Stimulated activated naive B cell treated with anti-CD40 and anti-IgM and Interleukin-4, amounts not matched to agents 10 μg/mL and 1 μg/mL and 100 μg/mL, for 72 hours (primary cell): Measurements from ENCODE around the gene HSD17B12.
"Not testable (repeated sequence)": the region's sequence is repeated elsewhere in the genome, so short reads cannot be mapped to it uniquely, and the experiment has no call there.

Experiments
- ATAC-seq, 2 donors: fragments of 150-1000 bp; cut with Tn5 transposase; replicated peaks; 2 replicates each; pipeline ENCODE4 v1.10.0; 2021; ENCODE audit warnings: moderate library complexity in 1 of 2
- DNase-seq: peaks from one replicate; pipeline ENCODE4 v3.0.0; 2021
- H3K27ac Mint-ChIP-seq: one replicate; pipeline ENCODE4 v1.8.0; 2022; ENCODE audit warnings: mild to moderate bottlenecking, mixed read lengths
- H3K27me3 Mint-ChIP-seq, 2 donors: one replicate each; pipeline ENCODE4 v1.8.0; 2022; ENCODE audit warnings: mixed read lengths in 2 of 2
- H3K36me3 Mint-ChIP-seq, 2 donors: one replicate each; pipeline ENCODE4 v1.8.0; 2022; ENCODE audit warnings: mixed read lengths in 2 of 2, mild to moderate bottlenecking in 1 of 2
- H3K4me1 Mint-ChIP-seq, 2 donors: one replicate each; pipeline ENCODE4 v1.8.0; 2022; ENCODE audit warnings: mixed read lengths in 2 of 2, mild to moderate bottlenecking in 1 of 2
- H3K4me3 Mint-ChIP-seq, 2 donors: one replicate each; pipeline ENCODE4 v1.8.0; 2022; ENCODE audit warnings: mild to moderate bottlenecking in 2 of 2, mixed read lengths in 2 of 2, moderate library complexity in 1 of 2
- H3K9me3 Mint-ChIP-seq, 2 donors: one replicate each; pipeline ENCODE4 v1.8.0; 2022; ENCODE audit warnings: mixed read lengths in 2 of 2, mild to moderate bottlenecking in 1 of 2

The HSD17B12 gene

GRCh38 chr11:43738600-43739409 lies 58.3 kb downstream of the HSD17B12 start:
- no peak overlapping the region for H3K27ac Mint-ChIP-seq
- peak; percentile 24 to 42 for ATAC-seq
- H3K36me3 Mint-ChIP-seq, result peaks cover 50 to 57% of the 10 kb centered on the region in 2 donors
- no peak for DNase-seq
- H3K9me3 Mint-ChIP-seq, result peaks cover 14 to 22% of the 10 kb centered on the region in 2 donors
- H3K4me3 Mint-ChIP-seq, result no peak overlapping the region
- H3K4me1 Mint-ChIP-seq, result peaks cover 33 to 48% of the 10 kb centered on the region in 2 donors
- no peaks in the 10 kb centered on the region for H3K27me3 Mint-ChIP-seq

- Mint-ChIP-seq H3K27me3 (no peaks in the 10 kb centered on the region), H3K36me3 (peaks cover 35 to 53% of the 10 kb centered on the region in 2 donors), H3K9me3 (peaks cover 16 to 23% of the 10 kb centered on the region in 2 donors), H3K27ac (no peak overlapping the region), H3K4me3 (no peak overlapping the region), H3K4me1 (peaks cover 4 to 8% of the 10 kb centered on the region in 2 donors)
- DNase-seq, result no peak
- no peak for ATAC-seq
Observed at GRCh38 chr11:43746670-43747069, 66.1 kb downstream of the HSD17B12 start.

- ATAC-seq, result no peak
- peaks cover 16 to 23% of the 10 kb centered on the region in 2 donors for H3K9me3 Mint-ChIP-seq
- no peak overlapping the region for H3K4me3 Mint-ChIP-seq
- H3K36me3 Mint-ChIP-seq, result peaks cover 33 to 52% of the 10 kb centered on the region in 2 donors
- H3K4me1 Mint-ChIP-seq, result peaks cover 4 to 8% of the 10 kb centered on the region in 2 donors
- H3K27me3 Mint-ChIP-seq, result no peaks in the 10 kb centered on the region
- no peak for DNase-seq
- no peak overlapping the region for H3K27ac Mint-ChIP-seq
Observed at GRCh38 chr11:43747130-43747802, 66.7 kb downstream of the HSD17B12 start.

GRCh38 chr11:43748095-43748494 lies 67.6 kb downstream of the HSD17B12 start:
- Mint-ChIP-seq H3K27ac (no peak overlapping the region), H3K27me3 (no peaks in the 10 kb centered on the region), H3K4me1 (peaks cover 4 to 8% of the 10 kb centered on the region in 2 donors), H3K9me3 (peaks cover 16 to 23% of the 10 kb centered on the region in 2 donors), H3K4me3 (no peak overlapping the region), H3K36me3 (peaks cover 27 to 47% of the 10 kb centered on the region in 2 donors)
- ATAC-seq, result no peak
- DNase-seq, result no peak

- Mint-ChIP-seq H3K27me3 (no peaks in the 10 kb centered on the region), H3K36me3 (peaks cover 29 to 42% of the 10 kb centered on the region in 2 donors), H3K4me3 (no peak overlapping the region), H3K9me3 (peaks cover 9 to 12% of the 10 kb centered on the region in 2 donors), H3K4me1 (peaks cover 0 to 6% of the 10 kb centered on the region in 2 donors), H3K27ac (no peak overlapping the region)
- DNase-seq, result no peak
- ATAC-seq, result no peak
Observed at GRCh38 chr11:43751726-43752125, 71.2 kb downstream of the HSD17B12 start.

GRCh38 chr11:43756575-43756974 lies 76.0 kb downstream of the HSD17B12 start:
- Mint-ChIP-seq H3K9me3 (peaks cover 3 to 4% of the 10 kb centered on the region in 2 donors), H3K27me3 (no peaks in the 10 kb centered on the region), H3K4me1 (peaks cover 0 to 2% of the 10 kb centered on the region in 2 donors), H3K4me3 (no peak overlapping the region), H3K27ac (no peak overlapping the region), H3K36me3 (peaks cover 38 to 50% of the 10 kb centered on the region in 2 donors)
- no peak for ATAC-seq
- no peak for DNase-seq

- no peaks in the 10 kb centered on the region for H3K27me3 Mint-ChIP-seq
- peaks cover 0 to 2% of the 10 kb centered on the region in 2 donors for H3K4me1 Mint-ChIP-seq
- H3K36me3 Mint-ChIP-seq, result peaks cover 41 to 59% of the 10 kb centered on the region in 2 donors
- H3K4me3 Mint-ChIP-seq, result no peak overlapping the region
- DNase-seq, result no peak
- ATAC-seq, result no peak
- H3K9me3 Mint-ChIP-seq, result peaks cover 4% of the 10 kb centered on the region in 2 donors
- no peak overlapping the region for H3K27ac Mint-ChIP-seq
Observed at GRCh38 chr11:43758927-43759326, 78.4 kb downstream of the HSD17B12 start.

GRCh38 chr11:43760902-43761301 lies 80.4 kb downstream of the HSD17B12 start:
- Mint-ChIP-seq H3K36me3 (peaks cover 43 to 65% of the 10 kb centered on the region in 2 donors), H3K27ac (peak overlapping the region; percentile 14), H3K27me3 (no peaks in the 10 kb centered on the region), H3K4me1 (peaks cover 0 to 2% of the 10 kb centered on the region in 2 donors), H3K9me3 (peaks cover 12 to 18% of the 10 kb centered on the region in 2 donors), H3K4me3 (no peak overlapping the region)
- DNase-seq, result no peak
- ATAC-seq, result no peak

- Mint-ChIP-seq H3K36me3 (peaks cover 41 to 59% of the 10 kb centered on the region in 2 donors), H3K4me3 (no peak overlapping the region), H3K9me3 (peaks cover 12 to 19% of the 10 kb centered on the region in 2 donors), H3K27me3 (no peaks in the 10 kb centered on the region), H3K4me1 (no peaks in the 10 kb centered on the region), H3K27ac (no peak overlapping the region)
- no peak for DNase-seq
- no peak for ATAC-seq
Observed at GRCh38 chr11:43765194-43765593, 84.7 kb downstream of the HSD17B12 start.

GRCh38 chr11:43768654-43769053 lies 88.1 kb downstream of the HSD17B12 start:
- H3K27ac Mint-ChIP-seq, H3K4me3 Mint-ChIP-seq, DNase-seq, ATAC-seq, H3K4me1 Mint-ChIP-seq, H3K27me3 Mint-ChIP-seq: not testable (repeated sequence)
- peaks cover 12 to 19% of the 10 kb centered on the region in 2 donors for H3K9me3 Mint-ChIP-seq
- H3K36me3 Mint-ChIP-seq, result peaks cover 43 to 58% of the 10 kb centered on the region in 2 donors

- Mint-ChIP-seq H3K27me3 (no peaks in the 10 kb centered on the region), H3K9me3 (peaks cover 10 to 11% of the 10 kb centered on the region in 2 donors), H3K4me1 (no peaks in the 10 kb centered on the region), H3K4me3 (no peak overlapping the region), H3K27ac (no peak overlapping the region), H3K36me3 (peaks cover 40 to 52% of the 10 kb centered on the region in 2 donors)
- DNase-seq (no peak), ATAC-seq (no peak)
Observed at GRCh38 chr11:43770173-43770572, 89.6 kb downstream of the HSD17B12 start.

- Mint-ChIP-seq H3K4me3 (no peak overlapping the region), H3K9me3 (peaks cover 0 to 10% of the 10 kb centered on the region in 2 donors), H3K4me1 (no peaks in the 10 kb centered on the region), H3K36me3 (peaks cover 33 to 52% of the 10 kb centered on the region in 2 donors), H3K27me3 (no peaks in the 10 kb centered on the region), H3K27ac (no peak overlapping the region)
- DNase-seq (no peak), ATAC-seq (no peak)
Observed at GRCh38 chr11:43772733-43773132, 92.2 kb downstream of the HSD17B12 start.

GRCh38 chr11:43774786-43775185 lies 94.2 kb downstream of the HSD17B12 start:
- ATAC-seq, result no peak
- H3K4me3 Mint-ChIP-seq, result no peak overlapping the region

GRCh38 chr11:43779306-43779705 lies 98.8 kb downstream of the HSD17B12 start:
- no peaks in the 10 kb centered on the region for H3K27me3 Mint-ChIP-seq
- no peak overlapping the region for H3K27ac Mint-ChIP-seq
- peaks cover 39 to 65% of the 10 kb centered on the region in 2 donors for H3K36me3 Mint-ChIP-seq
- no peak for DNase-seq
- H3K9me3 Mint-ChIP-seq, result peaks cover 18 to 22% of the 10 kb centered on the region in 2 donors
- ATAC-seq, result no peak
- no peaks in the 10 kb centered on the region for H3K4me1 Mint-ChIP-seq
- no peak overlapping the region for H3K4me3 Mint-ChIP-seq

More at GRCh38 chr11:43774786-43775185, 94.2 kb downstream of the HSD17B12 start:
- DNase-seq, result no peak
- H3K27ac Mint-ChIP-seq, result no peak overlapping the region
- H3K9me3 Mint-ChIP-seq, result peaks cover 0 to 10% of the 10 kb centered on the region in 2 donors
- H3K4me1 Mint-ChIP-seq, result no peaks in the 10 kb centered on the region
- peaks cover 31 to 52% of the 10 kb centered on the region in 2 donors for H3K36me3 Mint-ChIP-seq
- no peaks in the 10 kb centered on the region for H3K27me3 Mint-ChIP-seq
